Measurements from ENCODE around the gene PHF8. TPM values are rescaled to one million over a fixed set of nuclear protein-coding genes. Genes with fewer than 3 reads are reported as not detected.

Gene PHF8
- total RNA-seq, 2 donors from 2014 or later: 19.2 to 27.7 TPM

GRCh38 chrX:54042609-54043021, 1.7 kb downstream of the PHF8 start:
- DNase-seq (peak; percentile 19 to 41 (median 40)), ATAC-seq (no peak)
- WGBS, 2 donors: 1% methylated on average over 21 of the region's 26 CpGs; no CpG with 5 or more reads in 1 of the 2 donors
- Histone ChIP-seq H3K9me3 (no peaks in the 10 kb centered on the region), H3K36me3 (replicated peaks in 1 of 2; ENCODE audit: insufficient read depth in 1 of 2, low read depth in 2 of 2) (no peaks in the 10 kb centered on the region), H3K27me3 (no peaks in the 10 kb centered on the region), H3K4me3 (no peak overlapping the region), H3K27ac (peak overlapping the region in 3 of 4 donors; percentile 84 to 96 (median 95)), H3K4me1 (peaks cover 11% of the 10 kb centered on the region)
- TF ChIP-seq, protein P1, sequence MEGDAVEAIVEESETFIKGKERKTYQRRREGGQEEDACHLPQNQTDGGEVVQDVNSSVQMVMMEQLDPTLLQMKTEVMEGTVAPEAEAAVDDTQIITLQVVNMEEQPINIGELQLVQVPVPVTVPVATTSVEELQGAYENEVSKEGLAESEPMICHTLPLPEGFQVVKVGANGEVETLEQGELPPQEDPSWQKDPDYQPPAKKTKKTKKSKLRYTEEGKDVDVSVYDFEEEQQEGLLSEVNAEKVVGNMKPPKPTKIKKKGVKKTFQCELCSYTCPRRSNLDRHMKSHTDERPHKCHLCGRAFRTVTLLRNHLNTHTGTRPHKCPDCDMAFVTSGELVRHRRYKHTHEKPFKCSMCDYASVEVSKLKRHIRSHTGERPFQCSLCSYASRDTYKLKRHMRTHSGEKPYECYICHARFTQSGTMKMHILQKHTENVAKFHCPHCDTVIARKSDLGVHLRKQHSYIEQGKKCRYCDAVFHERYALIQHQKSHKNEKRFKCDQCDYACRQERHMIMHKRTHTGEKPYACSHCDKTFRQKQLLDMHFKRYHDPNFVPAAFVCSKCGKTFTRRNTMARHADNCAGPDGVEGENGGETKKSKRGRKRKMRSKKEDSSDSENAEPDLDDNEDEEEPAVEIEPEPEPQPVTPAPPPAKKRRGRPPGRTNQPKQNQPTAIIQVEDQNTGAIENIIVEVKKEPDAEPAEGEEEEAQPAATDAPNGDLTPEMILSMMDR (IDR thresholded peaks at IDR 0.05): no peak
- intact Hi-C loops (cut with DNase I): no loop called here

DNA sequence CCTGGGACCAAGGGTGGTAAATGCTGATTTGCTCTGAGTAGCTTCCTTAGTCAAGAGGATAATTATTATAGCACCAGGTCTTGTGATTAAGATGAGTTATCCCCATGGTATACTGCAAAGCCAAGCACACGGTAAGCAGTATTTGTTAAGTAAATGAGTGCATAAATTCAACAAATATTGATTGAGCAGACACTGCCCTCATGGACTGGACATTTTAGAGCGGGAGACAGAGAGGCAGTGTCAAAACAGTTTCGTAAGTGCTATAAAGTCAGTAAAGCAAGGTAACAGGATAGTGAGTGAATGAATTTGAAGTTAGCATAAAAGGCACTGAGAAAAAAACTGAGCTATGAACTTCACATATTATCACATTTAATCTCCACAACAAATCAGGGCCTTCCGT, 13.9 kb downstream of the PHF8 start:
- DNase-seq (no peak), ATAC-seq (no peak)
- Histone ChIP-seq H3K4me1 (peaks cover 14% of the 10 kb centered on the region), H3K36me3 (replicated peaks in 1 of 2; ENCODE audit: insufficient read depth in 1 of 2, low read depth in 2 of 2) (no peaks in the 10 kb centered on the region), H3K27ac (no peak overlapping the region), H3K4me3 (no peak overlapping the region), H3K9me3 (no peaks in the 10 kb centered on the region), H3K27me3 (no peaks in the 10 kb centered on the region)
- 64 to 84% methylated on average over 4 of the region's 4 CpGs for WGBS, 2 donors
- intact Hi-C loops (cut with DNase I): no loop called here
- TF ChIP-seq POLR2A (IDR thresholded peaks at IDR 0.05): no peak
- TF ChIP-seq, protein P1 (IDR thresholded peaks at IDR 0.05): no peak

DNA sequence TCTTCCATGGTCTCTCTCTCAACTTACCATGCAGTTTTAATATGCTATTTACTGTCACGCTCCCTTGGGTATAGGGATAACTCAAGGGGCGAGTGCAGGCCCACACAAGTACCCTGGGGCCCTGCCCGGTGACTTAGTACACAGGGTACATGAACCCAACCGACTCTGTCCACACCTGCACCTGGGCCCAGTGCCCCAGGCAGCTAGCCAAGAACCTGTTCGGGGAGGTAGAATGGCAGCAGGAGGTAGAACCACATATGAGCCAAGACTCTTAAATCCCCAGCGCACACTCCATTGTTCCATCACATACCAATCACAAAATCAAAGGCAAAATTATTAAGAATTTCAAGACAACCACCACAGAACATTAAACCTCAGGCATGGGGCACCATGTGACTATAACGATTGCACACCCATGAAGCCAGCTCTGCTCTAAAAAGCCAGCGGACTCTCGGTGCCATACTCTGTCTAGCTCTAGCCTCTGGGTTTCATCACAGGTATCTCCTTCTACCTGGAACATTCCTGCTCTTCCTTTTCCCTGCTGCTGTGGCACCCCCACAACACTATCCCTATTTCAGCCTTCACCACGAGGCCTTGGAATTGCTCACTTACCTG, 14.6 kb downstream of the PHF8 start:
- DNase-seq: peak; percentile 61 to 81 (median 66)
- intact Hi-C loops (cut with DNase I): no loop called here
- Histone ChIP-seq H3K9me3 (no peaks in the 10 kb centered on the region), H3K4me1 (peaks cover 14% of the 10 kb centered on the region), H3K27me3 (no peaks in the 10 kb centered on the region), H3K27ac (no peak overlapping the region), H3K4me3 (no peak overlapping the region), H3K36me3 (replicated peaks in 1 of 2; ENCODE audit: insufficient read depth in 1 of 2, low read depth in 2 of 2) (no peaks in the 10 kb centered on the region)
- TF ChIP-seq POLR2A (IDR thresholded peaks at IDR 0.05): no peak
- TF ChIP-seq, protein P1 (IDR thresholded peaks at IDR 0.05): no peak
- ATAC-seq: peak; percentile 62
- 46 to 48% methylated on average over 9 to 10 of the region's 10 CpGs for WGBS, 2 donors

GRCh38 chrX:54024350-54024749, 19.9 kb downstream of the PHF8 start:
- peaks cover 0 to 3% of the 10 kb centered on the region in 2 donors for H3K36me3 ChIP-seq (replicated peaks in 1 of 2; ENCODE audit: insufficient read depth in 1 of 2, low read depth in 2 of 2)
- no peak for ATAC-seq
- 83 to 88% methylated on average over 4 of the region's 5 CpGs for WGBS, 2 donors

More at GRCh38 chrX:54024350-54024749, 19.9 kb downstream of the PHF8 start:
- Histone ChIP-seq H3K4me3 (no peak overlapping the region), H3K9me3 (no peaks in the 10 kb centered on the region), H3K27me3 (no peaks in the 10 kb centered on the region), H3K4me1 (peaks cover 2% of the 10 kb centered on the region), H3K27ac (no peak overlapping the region)
- no peak for DNase-seq
- no peak for TF ChIP-seq POLR2A (IDR thresholded peaks at IDR 0.05)
- TF ChIP-seq, protein P1 (IDR thresholded peaks at IDR 0.05): no peak
- intact Hi-C loops (cut with DNase I): no loop called here
